Neural crest cell (in vitro differentiated cells): ENCODE measurements around the gene SNRNP200. TPM values are rescaled to one million over a fixed set of nuclear protein-coding genes. Genes with fewer than 3 reads are reported as not detected.
A peak's percentile ranks its signal among the peaks of the same experiment; 100 is the strongest.

ENCODE experiments used
- DNase-seq: peaks from one replicate; pipeline ENCODE4 v3.0.0; 2021; ENCODE audit warnings: low read depth, mixed read lengths, low spot score
- H3K27ac Mint-ChIP-seq: one replicate; pipeline ENCODE4 v1.8.0; 2021; ENCODE audit warnings: mild to moderate bottlenecking, mixed read lengths; ENCODE audit not compliant: unreplicated experiment
- H3K27me3 Mint-ChIP-seq: 2 replicates; pipeline ENCODE4 v1.8.0; 2021; ENCODE audit warnings: low read depth, mild to moderate bottlenecking, mixed read lengths
- H3K36me3 Mint-ChIP-seq: 2 replicates; pipeline ENCODE4 v1.8.0; 2021; ENCODE audit warnings: low read depth, mild to moderate bottlenecking, mixed read lengths
- H3K4me1 Mint-ChIP-seq: 2 replicates; pipeline ENCODE4 v1.8.0; 2021; ENCODE audit warnings: mixed read lengths
- H3K4me3 Mint-ChIP-seq: one replicate; pipeline ENCODE4 v1.8.0; 2021; ENCODE audit warnings: mild to moderate bottlenecking, mixed read lengths
- H3K9me3 Mint-ChIP-seq: 2 replicates; pipeline ENCODE4 v1.8.0; 2021; ENCODE audit warnings: mixed read lengths
- CTCF ChIP-seq: fragments of 200-600 bp; sonication (generic); conservative IDR thresholded peaks from 2 replicates; pipeline ENCODE4 v1.5.0; 2021; ENCODE audit warnings: antibody characterized with exemption, mild to moderate bottlenecking
- total RNA-seq: library from RNA; stranded (reverse); gene quantifications from 2 replicates; pipeline ENCODE4 v1.2.1, GENCODE V29; 2021

The SNRNP200 gene
- total RNA-seq, 1 donor from 2014 or later = 250 TPM

GRCh38 chr2:96252526-96252925, 52.8 kb downstream of the SNRNP200 start:
- Mint-ChIP-seq H3K4me1 (peaks cover 10% of the 10 kb centered on the region), H3K36me3 (peaks cover 2% of the 10 kb centered on the region), H3K27me3 (no peaks in the 10 kb centered on the region), H3K9me3 (no peaks in the 10 kb centered on the region), H3K4me3 (no peak overlapping the region), H3K27ac (no peak overlapping the region)
- TF ChIP-seq CTCF = no peak
- no peak for DNase-seq

GRCh38 chr2:96251721-96252292, 53.5 kb downstream of the SNRNP200 start:
- DNase-seq = peak; percentile 31
- H3K27ac Mint-ChIP-seq = no peak overlapping the region
- peaks cover 10% of the 10 kb centered on the region for H3K4me1 Mint-ChIP-seq
- no peak for TF ChIP-seq CTCF
- H3K36me3 Mint-ChIP-seq = peaks cover 2% of the 10 kb centered on the region
- no peaks in the 10 kb centered on the region for H3K9me3 Mint-ChIP-seq
- H3K27me3 Mint-ChIP-seq = no peaks in the 10 kb centered on the region
- peak overlapping the region; percentile 1 for H3K4me3 Mint-ChIP-seq

- no peaks in the 10 kb centered on the region for H3K27me3 Mint-ChIP-seq
- no peak overlapping the region for H3K4me3 Mint-ChIP-seq
- peaks cover 2% of the 10 kb centered on the region for H3K36me3 Mint-ChIP-seq
- peaks cover 10% of the 10 kb centered on the region for H3K4me1 Mint-ChIP-seq
- DNase-seq = no peak
- H3K9me3 Mint-ChIP-seq = no peaks in the 10 kb centered on the region
- H3K27ac Mint-ChIP-seq = peak overlapping the region; percentile 5
- no peak for TF ChIP-seq CTCF
Observed at GRCh38 chr2:96250188-96250587, 55.2 kb downstream of the SNRNP200 start.

- Mint-ChIP-seq H3K4me3 (no peak overlapping the region), H3K9me3 (no peaks in the 10 kb centered on the region), H3K27ac (no peak overlapping the region), H3K36me3 (peaks cover 2% of the 10 kb centered on the region), H3K4me1 (peaks cover 10% of the 10 kb centered on the region), H3K27me3 (no peaks in the 10 kb centered on the region)
- DNase-seq = no peak
- TF ChIP-seq CTCF = no peak
Observed at GRCh38 chr2:96249654-96250053, 55.7 kb downstream of the SNRNP200 start.

GRCh38 chr2:96248624-96249023, 56.7 kb downstream of the SNRNP200 start:
- DNase-seq = no peak
- Mint-ChIP-seq H3K9me3 (no peaks in the 10 kb centered on the region), H3K4me3 (no peak overlapping the region), H3K27me3 (no peaks in the 10 kb centered on the region), H3K4me1 (peaks cover 10% of the 10 kb centered on the region), H3K36me3 (no peaks in the 10 kb centered on the region), H3K27ac (no peak overlapping the region)
- TF ChIP-seq CTCF = no peak

GRCh38 chr2:96247896-96248295, 57.5 kb downstream of the SNRNP200 start:
- H3K27ac Mint-ChIP-seq = no peak overlapping the region
- H3K27me3 Mint-ChIP-seq = no peaks in the 10 kb centered on the region
- H3K4me3 Mint-ChIP-seq = no peak overlapping the region

More at GRCh38 chr2:96247896-96248295, 57.5 kb downstream of the SNRNP200 start:
- no peaks in the 10 kb centered on the region for H3K9me3 Mint-ChIP-seq
- no peaks in the 10 kb centered on the region for H3K36me3 Mint-ChIP-seq
- peaks cover 10% of the 10 kb centered on the region for H3K4me1 Mint-ChIP-seq
- DNase-seq = no peak
- no peak for TF ChIP-seq CTCF
